GM12865 (cell line): ENCODE data around the gene SHH.
"Not testable (repeated sequence)": the region's sequence is repeated elsewhere in the genome, so short reads cannot be mapped to it uniquely, and the experiment has no call there.

ENCODE experiments used
- DNase-seq: peaks from one replicate; pipeline ENCODE4 v3.0.0; 2010; ENCODE audit warnings: low read depth
- H3K4me3 ChIP-seq: 2 replicates; pipeline ENCODE4 v1.5.1; 2011; ENCODE audit warnings: mild to moderate bottlenecking, low read depth, low read length, control low read depth
- TF ChIP-seq, protein P1 (sequence below): IDR thresholded peaks from 2 replicates; pipeline ENCODE4 v1.5.1; 2011; ENCODE audit warnings: low read length, control low read depth, low read depth, inconsistent platforms; ENCODE audit not compliant: insufficient read depth; ENCODE audit errors: missing control alignments

Gene SHH

DNA sequence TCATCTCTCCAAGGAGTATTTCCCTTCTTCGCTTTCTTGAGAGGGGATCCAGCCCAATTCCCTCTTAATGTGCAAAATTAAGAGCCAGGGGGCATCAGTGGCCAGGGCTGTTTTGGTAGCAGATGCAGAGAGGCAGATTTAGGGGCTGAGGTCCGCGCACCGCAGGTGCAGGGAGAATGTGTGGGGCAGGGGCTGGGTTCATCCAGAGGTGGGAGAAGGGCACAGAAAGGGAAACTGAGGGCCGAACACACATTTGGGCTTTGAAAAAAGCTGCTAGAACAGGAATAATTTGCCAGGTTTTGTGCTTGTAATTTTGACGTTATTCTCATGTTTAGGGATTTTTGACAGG is 6.5 kb upstream of the SHH start:
- TF ChIP-seq, protein P1, sequence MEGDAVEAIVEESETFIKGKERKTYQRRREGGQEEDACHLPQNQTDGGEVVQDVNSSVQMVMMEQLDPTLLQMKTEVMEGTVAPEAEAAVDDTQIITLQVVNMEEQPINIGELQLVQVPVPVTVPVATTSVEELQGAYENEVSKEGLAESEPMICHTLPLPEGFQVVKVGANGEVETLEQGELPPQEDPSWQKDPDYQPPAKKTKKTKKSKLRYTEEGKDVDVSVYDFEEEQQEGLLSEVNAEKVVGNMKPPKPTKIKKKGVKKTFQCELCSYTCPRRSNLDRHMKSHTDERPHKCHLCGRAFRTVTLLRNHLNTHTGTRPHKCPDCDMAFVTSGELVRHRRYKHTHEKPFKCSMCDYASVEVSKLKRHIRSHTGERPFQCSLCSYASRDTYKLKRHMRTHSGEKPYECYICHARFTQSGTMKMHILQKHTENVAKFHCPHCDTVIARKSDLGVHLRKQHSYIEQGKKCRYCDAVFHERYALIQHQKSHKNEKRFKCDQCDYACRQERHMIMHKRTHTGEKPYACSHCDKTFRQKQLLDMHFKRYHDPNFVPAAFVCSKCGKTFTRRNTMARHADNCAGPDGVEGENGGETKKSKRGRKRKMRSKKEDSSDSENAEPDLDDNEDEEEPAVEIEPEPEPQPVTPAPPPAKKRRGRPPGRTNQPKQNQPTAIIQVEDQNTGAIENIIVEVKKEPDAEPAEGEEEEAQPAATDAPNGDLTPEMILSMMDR, result no peak
- no peak overlapping the region for H3K4me3 ChIP-seq
- no peak for DNase-seq

DNA sequence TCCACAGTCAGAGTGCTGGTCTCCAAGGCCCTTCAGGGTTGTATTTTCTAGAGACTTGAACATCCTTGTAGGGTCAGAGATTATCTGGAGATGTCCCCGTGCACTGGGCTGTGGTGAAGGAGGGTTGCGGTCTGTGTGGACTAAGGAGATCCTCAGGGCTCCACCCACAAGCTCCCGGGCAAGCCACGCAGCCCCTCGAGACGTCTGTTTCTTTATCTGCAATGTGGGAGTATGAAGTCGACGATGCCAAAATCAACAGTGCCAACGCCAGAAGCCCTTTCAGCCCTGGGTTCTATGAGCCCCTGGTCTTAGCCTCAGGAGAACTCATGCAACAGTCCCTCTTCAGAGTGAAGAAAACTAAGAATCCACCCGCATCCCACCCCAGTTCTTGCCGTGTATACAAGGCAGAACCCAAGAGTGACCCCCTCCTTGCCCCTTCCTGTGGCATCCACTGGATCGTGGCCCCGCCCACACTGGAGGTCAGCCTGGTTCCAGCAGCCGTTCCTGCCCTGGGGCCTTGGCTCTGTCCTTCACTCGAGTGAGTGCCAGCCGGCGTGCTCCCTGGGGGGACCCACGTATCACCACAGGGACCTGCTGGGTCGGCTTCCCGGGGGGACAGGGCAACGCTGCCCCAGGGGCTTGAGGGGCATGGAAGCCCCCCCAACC is 6.0 kb upstream of the SHH start:
- no peak overlapping the region for H3K4me3 ChIP-seq
- no peak for DNase-seq
- TF ChIP-seq, protein P1, result no peak

DNA sequence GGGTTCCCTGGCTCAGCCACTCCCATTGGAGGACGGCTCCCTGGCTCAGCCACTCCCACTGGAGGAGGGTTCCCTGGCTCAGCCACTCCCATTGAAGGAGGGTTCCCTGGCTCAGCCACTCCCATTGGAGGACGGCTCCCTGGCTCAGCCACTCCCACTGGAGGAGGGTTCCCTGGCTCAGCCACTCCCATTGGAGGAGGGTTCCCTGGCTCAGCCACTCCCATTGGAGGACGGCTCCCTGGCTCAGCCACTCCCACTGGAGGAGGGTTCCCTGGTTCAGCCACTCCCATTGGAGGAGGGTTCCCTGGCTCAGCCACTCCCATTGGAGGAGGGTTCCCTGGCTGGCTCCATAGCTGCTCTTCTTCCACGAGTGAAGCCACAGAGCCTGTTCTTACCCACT is 5.3 kb upstream of the SHH start:
- not testable (repeated sequence) for H3K4me3 ChIP-seq, DNase-seq

DNA sequence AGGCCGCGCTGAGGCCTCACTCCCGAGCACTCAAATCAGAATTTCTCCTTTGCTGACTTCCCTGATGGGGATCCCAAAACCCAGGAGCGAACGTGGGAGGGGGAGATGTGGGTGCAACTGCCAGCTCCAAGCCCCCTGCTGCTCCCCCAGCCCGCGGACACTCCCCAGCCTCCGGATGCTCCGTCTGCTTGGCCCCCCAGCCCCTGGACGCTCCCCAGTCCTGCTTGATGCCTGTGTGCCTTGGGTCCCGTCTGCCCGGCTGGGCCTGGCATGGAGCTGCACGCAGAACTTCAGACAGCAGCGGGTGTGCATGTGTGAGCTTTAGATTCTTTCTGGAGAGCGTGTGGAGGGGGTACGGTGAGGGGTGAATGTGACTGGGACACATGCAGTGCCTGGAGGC is 4.7 kb upstream of the SHH start:
- DNase-seq, result no peak
- no peak overlapping the region for H3K4me3 ChIP-seq
- TF ChIP-seq, protein P1, result no peak

DNA sequence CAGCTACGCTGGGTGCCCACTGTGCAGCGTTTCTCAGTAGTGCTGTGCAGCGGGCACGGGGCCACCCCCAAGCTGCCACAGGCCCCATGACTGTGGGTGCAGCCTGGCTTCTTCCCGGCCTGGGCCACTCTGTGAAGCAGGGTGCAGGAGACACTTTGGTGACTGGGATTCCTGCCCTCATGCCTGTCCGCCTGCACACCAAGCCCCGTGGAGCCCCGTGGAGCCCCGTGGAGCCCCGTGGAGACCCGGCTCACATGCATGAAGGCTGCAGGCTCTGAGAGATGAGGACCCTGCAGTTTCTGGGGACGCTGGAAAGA is 3.9 kb upstream of the SHH start:
- H3K4me3 ChIP-seq, result no peak overlapping the region
- TF ChIP-seq, protein P1, result no peak
- no peak for DNase-seq

DNA sequence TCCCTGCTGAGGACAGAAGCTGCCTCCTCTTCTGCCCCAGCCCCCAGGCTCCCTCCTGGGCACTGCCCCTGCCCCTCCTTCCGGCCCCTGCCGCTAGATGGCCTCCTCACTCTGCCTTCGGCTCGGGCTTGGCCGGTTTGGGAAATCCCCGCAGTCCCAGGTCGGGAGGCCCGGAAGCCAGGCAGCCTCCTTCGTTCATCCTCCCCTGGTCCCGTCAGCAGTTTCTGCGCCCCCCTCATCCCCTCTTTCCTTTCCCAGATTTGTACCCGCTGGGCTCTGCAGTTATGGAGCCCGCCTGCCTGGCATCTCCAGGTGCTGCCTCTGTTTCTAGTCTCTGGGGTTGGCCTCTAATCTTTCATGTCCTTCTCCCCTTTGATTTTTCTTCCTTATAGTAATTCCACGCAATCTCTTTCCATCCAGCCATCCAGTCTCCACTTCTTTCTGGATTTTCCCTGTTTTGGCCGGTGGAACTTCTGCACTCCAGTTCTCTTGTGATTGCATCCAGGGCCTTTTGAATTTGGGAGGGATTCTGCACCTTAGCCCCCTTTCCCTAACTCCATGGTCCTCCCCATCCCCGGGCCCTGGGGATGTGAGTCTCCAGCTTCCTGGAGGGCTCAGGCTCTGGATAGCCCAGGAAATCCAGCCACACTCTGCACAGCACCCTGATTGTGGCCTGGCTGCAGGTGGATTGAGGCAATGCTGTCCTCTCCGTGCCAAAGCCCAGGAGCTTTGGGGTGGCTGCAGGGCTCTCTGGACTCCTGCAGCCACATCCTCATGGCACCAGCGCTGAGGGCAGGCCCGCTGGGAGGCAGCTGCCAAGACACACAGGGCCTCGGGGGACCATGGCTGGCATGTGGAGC is 3.3 kb upstream of the SHH start:
- no peak overlapping the region for H3K4me3 ChIP-seq
- DNase-seq, result peak; percentile 68
- TF ChIP-seq, protein P1, result peak; percentile 89

DNA sequence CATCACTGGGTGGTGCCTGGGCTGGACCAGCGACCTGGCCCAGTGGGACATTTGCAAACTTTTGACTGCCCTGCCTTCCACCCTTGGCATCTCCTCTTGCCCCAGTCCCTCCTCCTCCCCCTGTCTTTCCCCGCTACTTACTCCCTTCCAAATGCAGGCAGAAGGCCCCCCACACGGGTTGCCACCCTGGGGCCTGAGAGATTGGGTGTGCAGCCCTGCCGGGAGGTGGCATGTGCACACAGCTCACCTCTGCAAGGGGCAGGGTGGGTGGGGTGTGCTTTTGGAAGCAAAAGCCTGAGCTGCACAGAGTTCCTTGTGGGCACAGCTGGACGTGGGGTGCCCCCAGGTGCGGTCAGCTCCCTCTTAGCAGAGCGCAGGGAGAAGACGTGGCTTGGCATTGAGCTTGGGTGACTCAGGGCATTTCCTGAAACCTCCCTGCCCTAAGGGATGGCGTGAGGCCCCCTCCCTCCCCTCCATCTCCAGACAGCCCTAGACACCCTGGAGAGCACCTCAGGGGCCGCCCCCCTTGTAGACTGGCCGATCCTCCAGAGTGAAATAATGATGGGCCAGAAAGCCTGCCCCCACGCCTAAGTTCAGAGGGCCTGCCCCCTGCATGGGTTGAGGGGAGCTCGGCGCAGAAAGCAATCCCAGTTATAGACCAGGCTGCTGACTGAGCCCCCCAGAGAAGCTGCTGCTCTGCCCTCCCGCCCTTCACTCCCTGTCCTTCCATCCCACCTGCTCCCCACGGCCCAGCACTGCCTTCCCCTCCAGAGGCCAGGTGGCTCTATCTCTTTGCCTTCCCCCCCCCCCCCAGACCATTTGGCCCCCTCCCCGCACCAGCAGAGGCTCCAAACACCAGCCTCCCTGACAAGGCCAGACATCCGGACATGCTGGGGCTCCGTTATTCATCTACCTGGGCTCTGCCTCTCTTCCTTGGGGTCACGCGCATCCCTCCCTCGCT is 2.3 kb upstream of the SHH start:
- H3K4me3 ChIP-seq, result no peak overlapping the region
- no peak for DNase-seq
- TF ChIP-seq, protein P1, result no peak
